DMS 273 treated with DMSO at 0.1 percent for 48 hours (cell line): ENCODE data around the gene HLA-E.

Experiments
- DNase-seq: peaks from one replicate; lab custom pipeline; 2025; lab: John Stamatoyannopoulos, UW

HLA-E gene

GRCh38 chr6:30542915-30543314 lies 53.6 kb downstream of the HLA-E start:
- DNase-seq: no peak
